HG03442 (cell line): Measurements from ENCODE around the gene RTRAF.

Source experiments
- ATAC-seq: cut with Tn5 transposase; IDR thresholded peaks from one replicate; pipeline ENCODE4 v1.9.1; 2021; ENCODE audit warnings: mild to moderate bottlenecking, moderate library complexity; ENCODE audit not compliant: unreplicated experiment

The RTRAF gene

GRCh38 chr14:52020161-52020714 lies 30.9 kb downstream of the RTRAF start:
- no peak for ATAC-seq

- ATAC-seq = no peak
These were observed 31.7 kb downstream of the RTRAF start for GRCh38 chr14:52020866-52021717.

- peak; percentile 89 for ATAC-seq
These were observed 32.7 kb downstream of the RTRAF start for GRCh38 chr14:52021957-52022600.

GRCh38 chr14:52023518-52023917 lies 34.2 kb downstream of the RTRAF start:
- ATAC-seq = no peak

- ATAC-seq = no peak
These were observed 36.0 kb downstream of the RTRAF start for GRCh38 chr14:52025310-52025709.

GRCh38 chr14:52026017-52026660 lies 36.8 kb downstream of the RTRAF start:
- ATAC-seq = no peak

- ATAC-seq = no peak
These were observed 37.6 kb downstream of the RTRAF start for GRCh38 chr14:52026901-52027300.

- no peak for ATAC-seq
These were observed 40.5 kb downstream of the RTRAF start for GRCh38 chr14:52029881-52030280.

GRCh38 chr14:52031781-52032180 lies 42.4 kb downstream of the RTRAF start:
- ATAC-seq = no peak

GRCh38 chr14:52032204-52032801 lies 43.0 kb downstream of the RTRAF start:
- no peak for ATAC-seq

- no peak for ATAC-seq
These were observed 43.8 kb downstream of the RTRAF start for GRCh38 chr14:52033101-52033642.

GRCh38 chr14:52039124-52039815 lies 49.9 kb downstream of the RTRAF start:
- no peak for ATAC-seq

GRCh38 chr14:52040598-52040997 lies 51.3 kb downstream of the RTRAF start:
- no peak for ATAC-seq

- ATAC-seq = no peak
These were observed 53.3 kb downstream of the RTRAF start for GRCh38 chr14:52042371-52043289.

GRCh38 chr14:52043690-52044089 lies 54.3 kb downstream of the RTRAF start:
- ATAC-seq = peak; percentile 59

- ATAC-seq = no peak
These were observed 55.6 kb downstream of the RTRAF start for GRCh38 chr14:52044791-52045522.

GRCh38 chr14:52046376-52046917 lies 57.1 kb downstream of the RTRAF start:
- no peak for ATAC-seq

GRCh38 chr14:52048116-52048515 lies 58.8 kb downstream of the RTRAF start:
- no peak for ATAC-seq
